Measurements from ENCODE around the gene MAP3K9.

- TF ChIP-seq CTCF (IDR thresholded peaks at IDR 0.05; ENCODE audit: low read length) (no peak), EZH2 (optimal IDR thresholded peaks at IDR 0.05; ENCODE audit: low read depth, low read length) (no peak)
Measured at GRCh38 chr14:70702161-70702560, 107.2 kb downstream of the MAP3K9 start.
